Measurements from ENCODE around the gene GBGT1.

GRCh38 chr9:133166392-133166791 lies 2.7 kb upstream of the GBGT1 start:
- TF ChIP-seq ZNF253 (CRISPR knock-in tag; conservative IDR thresholded peaks at IDR 0.05) (no peak), E2F5 (CRISPR knock-in tag; IDR thresholded peaks at IDR 0.05) (no peak)

Data from K562 (cell line).